IMR-90 (cell line): ENCODE data around the gene EXOC3L4. TPM values are rescaled to one million over a fixed set of nuclear protein-coding genes. Genes with fewer than 3 reads are reported as not detected.

Experiments
- ATAC-seq: fragments of 200-7000 bp; cut with Tn5 transposase; 2 replicates; pipeline ENCODE4 v1.9.1; 2020; ENCODE audit warnings: low read depth, mild to moderate bottlenecking, moderate library complexity
- BruUV-seq: library from RNA; stranded (reverse); fragments of 400-500 nt; replicated peaks from 2 replicates; lab custom pipeline; 2021; lab: Mats Ljungman, UMichigan
- CTCF ChIA-PET: fragments of 300-600 bp; formaldehyde crosslinking; extraction: SDS; loops from one replicate; lab custom pipeline; 2021; ENCODE audit warnings: antibody characterized with exemption; lab: Yijun Ruan, JAX
- POLR2A ChIA-PET: fragments of 300-600 bp; sonication (Branson Sonifier 250); formaldehyde crosslinking; loops from one replicate; lab custom pipeline; 2022; ENCODE audit warnings: antibody characterized with exemption; ENCODE audit not compliant: unreplicated experiment; lab: Charles Lee
- DNase-seq: peaks from one replicate; pipeline ENCODE4 v3.0.0; 2013
- H2AFZ ChIP-seq: replicated peaks from 2 replicates; pipeline ENCODE3; 2013; ENCODE audit warnings: low read length, mild to moderate bottlenecking; ENCODE audit not compliant: poor library complexity
- H2AK5ac ChIP-seq: 2 replicates; pipeline ENCODE4 v1.6.1; 2013; ENCODE audit warnings: low read depth, low read length, inconsistent platforms
- H2AK9ac ChIP-seq: replicated peaks from 2 replicates; pipeline ENCODE3; 2013; ENCODE audit warnings: mild to moderate bottlenecking, low read depth, low read length, moderate library complexity; ENCODE audit not compliant: poor library complexity
- H2BK120ac ChIP-seq: 2 replicates; pipeline ENCODE4 v1.6.1; 2013; ENCODE audit warnings: low read depth, low read length, inconsistent platforms
- H2BK15ac ChIP-seq: 3 replicates; pipeline ENCODE4 v1.6.1; 2013; ENCODE audit warnings: low read depth, low read length, inconsistent platforms
- H2BK20ac ChIP-seq: 2 replicates; pipeline ENCODE4 v1.6.1; 2013; ENCODE audit warnings: low read depth, mild to moderate bottlenecking, inconsistent platforms, low read length, moderate library complexity
- H2BK5ac ChIP-seq: 2 replicates; pipeline ENCODE4 v1.6.1; 2013; ENCODE audit warnings: mild to moderate bottlenecking, low read depth, low read length, inconsistent platforms; ENCODE audit not compliant: poor library complexity, severe bottlenecking
- H3K14ac ChIP-seq: replicated peaks from 2 replicates; pipeline ENCODE4 v1.6.1; 2013; ENCODE audit warnings: low read depth, low read length, inconsistent platforms
- H3K18ac ChIP-seq: 2 replicates; pipeline ENCODE4 v1.6.1; 2013; ENCODE audit warnings: low read depth, low read length, control low read depth
- H3K23ac ChIP-seq: 2 replicates; pipeline ENCODE4 v1.6.1; 2013; ENCODE audit warnings: low read depth, low read length, inconsistent platforms
- H3K27ac ChIP-seq: 2 replicates; pipeline ENCODE4 v1.5.1; 2013; ENCODE audit warnings: mild to moderate bottlenecking, control low read depth, low read length; ENCODE audit not compliant: insufficient read depth
- H3K27me3 ChIP-seq: 2 replicates; pipeline ENCODE4 v1.6.1; 2013; ENCODE audit warnings: low read length; ENCODE audit not compliant: control insufficient read depth, insufficient read depth
- H3K36me3 ChIP-seq: 2 replicates; pipeline ENCODE4 v1.6.1; 2013; ENCODE audit warnings: low read length, mixed read lengths; ENCODE audit not compliant: control insufficient read depth, insufficient read depth
- H3K4ac ChIP-seq: 2 replicates; pipeline ENCODE4 v1.6.1; 2013; ENCODE audit warnings: low read depth, low read length, inconsistent platforms
- H3K4me1 ChIP-seq: 2 replicates; pipeline ENCODE4 v1.6.1; 2013; ENCODE audit warnings: low read length, mixed read lengths; ENCODE audit not compliant: control insufficient read depth, insufficient read depth
- H3K4me2 ChIP-seq: 2 replicates; pipeline ENCODE4 v1.6.1; 2013; ENCODE audit warnings: low read depth, mild to moderate bottlenecking, control low read depth, low read length, moderate library complexity
- H3K4me3 ChIP-seq: 2 replicates; pipeline ENCODE4 v1.5.1; 2013; ENCODE audit warnings: low read depth, mild to moderate bottlenecking, control low read depth, low read length, moderate library complexity; ENCODE audit not compliant: insufficient read depth
- H3K56ac ChIP-seq: 2 replicates; pipeline ENCODE4 v1.6.1; 2013; ENCODE audit warnings: low read length, inconsistent platforms; ENCODE audit not compliant: insufficient read depth; ENCODE audit errors: extremely low read depth
- H3K79me1 ChIP-seq, 2 experiments: 2 replicates each; pipeline ENCODE4 v1.6.1; 2013; ENCODE audit warnings: low read length in 2 of 2, inconsistent platforms in 1 of 2, low read depth in 1 of 2
- H3K9ac ChIP-seq: 2 replicates; pipeline ENCODE4 v1.6.1; 2013; ENCODE audit warnings: low read depth, low read length, control low read depth
- H3K9me1 ChIP-seq: 2 replicates; pipeline ENCODE4 v1.6.1; 2013; ENCODE audit warnings: low read length, inconsistent platforms; ENCODE audit not compliant: insufficient read depth
- H3K9me3 ChIP-seq: 2 replicates; pipeline ENCODE4 v1.6.1; 2013; ENCODE audit warnings: low read length; ENCODE audit not compliant: control insufficient read depth, insufficient read depth
- H4K20me1 ChIP-seq: 2 replicates; pipeline ENCODE4 v1.6.1; 2013; ENCODE audit warnings: low read length, inconsistent platforms; ENCODE audit not compliant: insufficient read depth
- H4K5ac ChIP-seq: 2 replicates; pipeline ENCODE4 v1.6.1; 2013; ENCODE audit warnings: mild to moderate bottlenecking, low read depth, low read length, control low read depth
- H4K8ac ChIP-seq, 2 experiments: 2 replicates each; pipeline ENCODE4 v1.6.1; 2013; ENCODE audit warnings: low read depth in 2 of 2, low read length in 2 of 2, control low read depth in 1 of 2, inconsistent platforms in 1 of 2
- H4K91ac ChIP-seq: 2 replicates; pipeline ENCODE4 v1.6.1; 2013; ENCODE audit warnings: low read depth, low read length, inconsistent platforms; ENCODE audit not compliant: insufficient read depth
- MAFK ChIP-seq: IDR thresholded peaks from 2 replicates; pipeline ENCODE4 v1.6.1; 2012; ENCODE audit warnings: low read depth, low read length, improper control_type of control experiment
- WGBS, 2 experiments: methylation state at CpG; one replicate each; pipeline versions ENCODE4 v1.1.5 to v1.1.7; 2013; ENCODE audit warnings: missing lambda C conversion rate in 2 of 2; ENCODE audit not compliant: insufficient read length in 1 of 2; ENCODE audit errors: extremely low coverage in 2 of 2; 5-methylcytosine and 5-hydroxymethylcytosine counted together
- dilution Hi-C: fragments of 300-500 bp; cut with HindIII; formaldehyde crosslinking; loops from one replicate; pipeline ENCODE4 v1.14.3; 2018; ENCODE audit warnings: low sequenced_read_pairs; ENCODE audit not compliant: unreplicated experiment
- in situ Hi-C: fragments of 300-500 bp; cut with MboI; formaldehyde crosslinking; loops from 3 replicates; pipeline ENCODE4 v1.14.3; 2019; ENCODE audit warnings: low sequenced_read_pairs, inconsistent platforms, mixed read lengths
- intact Hi-C: fragments of 100-400 bp; cut with micrococcal nuclease; formaldehyde crosslinking; loops from 2 replicates; pipeline ENCODE4 v1.10.0; 2022
- polyA plus RNA-seq, 3 experiments: library from polyadenylated mRNA; depleted of rRNA; stranded (reverse); fragments of >200 nt; gene quantifications; 2 replicates each; pipeline ENCODE4 v1.2.3, GENCODE V29; 2012; ENCODE audit warnings: low replicate concordance in 1 of 3
- total RNA-seq: library from RNA; depleted of rRNA; stranded (reverse); fragments of >200 nt; gene quantifications from 2 replicates; pipeline ENCODE4 v1.2.3, GENCODE V29; 2012
- TF ChIP-seq, protein P1 (sequence below): fragments of 150-350 bp; IDR thresholded peaks from 2 replicates; pipeline ENCODE4 v1.6.1; 2017; ENCODE audit warnings: mild to moderate bottlenecking, antibody characterized with exemption, low read length, low read depth

EXOC3L4 gene
- total and polyA plus RNA-seq, 2 of the 4 experiments (the other 2 are of a cell fraction) = not detected

DNA sequence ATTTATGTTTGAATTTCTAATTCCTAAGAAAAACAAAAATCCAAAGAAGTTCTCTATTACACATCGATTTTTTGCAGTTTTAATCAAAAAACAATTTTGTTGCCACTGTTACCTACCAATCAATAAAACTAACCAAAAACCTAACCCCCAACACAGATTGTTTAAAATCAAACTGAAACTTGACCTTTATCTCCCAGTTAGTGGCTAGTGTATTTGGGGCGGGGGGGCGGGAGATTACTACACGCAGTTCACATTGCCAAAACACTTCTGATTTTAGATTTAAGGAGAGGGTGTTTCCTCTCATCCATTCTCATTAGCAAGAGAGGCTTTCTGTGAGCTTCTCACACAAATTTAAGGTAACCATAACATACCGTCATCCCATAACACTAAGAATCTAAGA is 43.6 kb upstream of the EXOC3L4 start:
- Histone ChIP-seq H3K4me2 (no peak overlapping the region), H3K56ac (no peak overlapping the region), H4K8ac (no peak overlapping the region), H3K14ac (no peak overlapping the region), H2BK120ac (no peak overlapping the region), H3K27ac (no peak overlapping the region), H4K91ac (no peak overlapping the region), H3K9me1 (peaks cover 3% of the 10 kb centered on the region), H4K20me1 (peaks cover 90% of the 10 kb centered on the region), H2BK15ac (no peak overlapping the region), H2BK20ac (no peak overlapping the region), H3K4me1 (peaks cover 6% of the 10 kb centered on the region), H2AK5ac (no peak overlapping the region), H3K9ac (no peak overlapping the region), H3K27me3 (no peaks in the 10 kb centered on the region), H3K79me1 (peaks cover 14 to 69% of the 10 kb centered on the region in 2 experiments), H3K4me3 (no peak overlapping the region), H3K23ac (no peak overlapping the region), H3K18ac (no peak overlapping the region), H2BK5ac (no peak overlapping the region), H3K9me3 (no peaks in the 10 kb centered on the region), H3K4ac (no peak overlapping the region), H4K5ac (no peak overlapping the region), H3K36me3 (peaks cover 5% of the 10 kb centered on the region; the same call in 1 of the 2 replicates), H2AFZ (no peak overlapping the region), H2AK9ac (no peak overlapping the region)
- in situ Hi-C loops (no loop called here), dilution Hi-C loops (no loop called here), intact Hi-C loops (loop anchor here (10.0 kb wide), 1 partner anchor 356 kb away; no protein-coding TSS in a partner anchor)
- DNase-seq (no peak), ATAC-seq (no peak)
- ChIA-PET CTCF (no interaction called here), POLR2A (no interaction called here)
- TF ChIP-seq MAFK = no peak
- TF ChIP-seq, protein P1, sequence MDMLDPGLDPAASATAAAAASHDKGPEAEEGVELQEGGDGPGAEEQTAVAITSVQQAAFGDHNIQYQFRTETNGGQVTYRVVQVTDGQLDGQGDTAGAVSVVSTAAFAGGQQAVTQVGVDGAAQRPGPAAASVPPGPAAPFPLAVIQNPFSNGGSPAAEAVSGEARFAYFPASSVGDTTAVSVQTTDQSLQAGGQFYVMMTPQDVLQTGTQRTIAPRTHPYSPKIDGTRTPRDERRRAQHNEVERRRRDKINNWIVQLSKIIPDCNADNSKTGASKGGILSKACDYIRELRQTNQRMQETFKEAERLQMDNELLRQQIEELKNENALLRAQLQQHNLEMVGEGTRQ = no peak
- WGBS, 2 experiments = no CpG with 5 or more reads among the region's 5 CpGs
- BruUV-seq = no TSS peak
